Hypothalamus (tissue), 51 donors: Measurements from ENCODE around the gene ZFPM1.
A peak's percentile ranks its signal among the peaks of the same experiment; 100 is the strongest.

Source experiments
- DNase-seq, 51 donors: peaks; one replicate each; lab custom pipeline; 2025; lab: John Stamatoyannopoulos, UW

ZFPM1 gene

GRCh38 chr16:88524274-88524972, 71.3 kb downstream of the ZFPM1 start:
- DNase-seq, result no peak

GRCh38 chr16:88524973-88525662, 72.0 kb downstream of the ZFPM1 start:
- no peak for DNase-seq

GRCh38 chr16:88525663-88525990, 72.5 kb downstream of the ZFPM1 start:
- no peak for DNase-seq

- DNase-seq, result peak in 1 of 51 donors; percentile 21
Measured at GRCh38 chr16:88526008-88526905, 73.2 kb downstream of the ZFPM1 start.

- DNase-seq, result no peak
Measured at GRCh38 chr16:88526906-88527185, 73.8 kb downstream of the ZFPM1 start.

- DNase-seq, result peak in 39 of 51 donors; percentile 13 to 71 (median 44)
Measured at GRCh38 chr16:88527186-88527936, 74.3 kb downstream of the ZFPM1 start.

GRCh38 chr16:88527937-88528743, 75.1 kb downstream of the ZFPM1 start:
- no peak for DNase-seq

GRCh38 chr16:88528902-88529318, 75.8 kb downstream of the ZFPM1 start:
- DNase-seq, result no peak

- DNase-seq, result no peak
Measured at GRCh38 chr16:88529596-88529995, 76.5 kb downstream of the ZFPM1 start.

- DNase-seq, result no peak
Measured at GRCh38 chr16:88530051-88530857, 77.2 kb downstream of the ZFPM1 start.

- no peak for DNase-seq
Measured at GRCh38 chr16:88530858-88531203, 77.8 kb downstream of the ZFPM1 start.

- no peak for DNase-seq
Measured at GRCh38 chr16:88531346-88531745, 78.3 kb downstream of the ZFPM1 start.

- DNase-seq, result no peak
Measured at GRCh38 chr16:88531931-88532433, 78.9 kb downstream of the ZFPM1 start.

- no peak for DNase-seq
Measured at GRCh38 chr16:88532434-88533241, 79.6 kb downstream of the ZFPM1 start.

GRCh38 chr16:88533381-88533917, 80.4 kb downstream of the ZFPM1 start:
- peak in 36 of 51 donors; percentile 14 to 73 (median 52) for DNase-seq

- peak in 46 of 51 donors; percentile 20 to 85 (median 61) for DNase-seq
Measured at GRCh38 chr16:88533932-88534637, 81.0 kb downstream of the ZFPM1 start.

- DNase-seq, result peak in 7 of 51 donors; percentile 6 to 31 (median 22)
Measured at GRCh38 chr16:88534638-88535190, 81.6 kb downstream of the ZFPM1 start.
